ENCODE measurements around the gene LRSAM1. TPM values are rescaled to one million over a fixed set of nuclear protein-coding genes. Genes with fewer than 3 reads are reported as not detected.

The LRSAM1 gene
- total RNA-seq, 1 donor from 2014 or later, result 35.4 TPM

DNA sequence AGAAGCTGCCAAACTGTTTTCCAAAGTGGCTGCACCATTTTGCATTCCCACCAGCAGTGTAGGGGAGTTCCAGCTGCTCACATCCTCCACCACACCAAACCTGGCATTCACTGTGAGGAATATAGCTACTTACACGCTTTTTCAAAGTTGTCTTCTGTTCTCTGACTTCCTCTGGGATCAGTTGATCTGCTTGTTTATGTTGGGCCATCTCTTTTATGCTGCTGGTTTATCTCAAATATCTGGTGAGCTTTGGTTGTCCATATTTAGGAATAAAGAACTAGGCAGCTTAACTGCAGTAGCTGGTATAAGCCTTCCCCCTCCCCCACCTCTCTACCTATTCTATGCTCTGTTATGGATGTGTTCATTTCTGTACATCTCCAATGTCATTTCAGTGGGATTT is 35.7 kb upstream of the LRSAM1 start:
- H3K27me3 ChIP-seq (ENCODE audit: low read depth), result no peaks in the 10 kb centered on the region
- intact Hi-C loops (cut with micrococcal nuclease), result no loop called here
- TF ChIP-seq, protein P1, sequence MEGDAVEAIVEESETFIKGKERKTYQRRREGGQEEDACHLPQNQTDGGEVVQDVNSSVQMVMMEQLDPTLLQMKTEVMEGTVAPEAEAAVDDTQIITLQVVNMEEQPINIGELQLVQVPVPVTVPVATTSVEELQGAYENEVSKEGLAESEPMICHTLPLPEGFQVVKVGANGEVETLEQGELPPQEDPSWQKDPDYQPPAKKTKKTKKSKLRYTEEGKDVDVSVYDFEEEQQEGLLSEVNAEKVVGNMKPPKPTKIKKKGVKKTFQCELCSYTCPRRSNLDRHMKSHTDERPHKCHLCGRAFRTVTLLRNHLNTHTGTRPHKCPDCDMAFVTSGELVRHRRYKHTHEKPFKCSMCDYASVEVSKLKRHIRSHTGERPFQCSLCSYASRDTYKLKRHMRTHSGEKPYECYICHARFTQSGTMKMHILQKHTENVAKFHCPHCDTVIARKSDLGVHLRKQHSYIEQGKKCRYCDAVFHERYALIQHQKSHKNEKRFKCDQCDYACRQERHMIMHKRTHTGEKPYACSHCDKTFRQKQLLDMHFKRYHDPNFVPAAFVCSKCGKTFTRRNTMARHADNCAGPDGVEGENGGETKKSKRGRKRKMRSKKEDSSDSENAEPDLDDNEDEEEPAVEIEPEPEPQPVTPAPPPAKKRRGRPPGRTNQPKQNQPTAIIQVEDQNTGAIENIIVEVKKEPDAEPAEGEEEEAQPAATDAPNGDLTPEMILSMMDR (IDR thresholded peaks at IDR 0.05; ENCODE audit: borderline replicate concordance), result no peak
- no peaks in the 10 kb centered on the region for H3K9me3 ChIP-seq (replicated peaks)
- H3K27ac ChIP-seq (replicated peaks), result no peak overlapping the region
- H3K36me3 ChIP-seq, result no peaks in the 10 kb centered on the region
- DNase-seq, result no peak
- no peak overlapping the region for H3K4me3 ChIP-seq
- H3K4me1 ChIP-seq, result no peaks in the 10 kb centered on the region

DNA sequence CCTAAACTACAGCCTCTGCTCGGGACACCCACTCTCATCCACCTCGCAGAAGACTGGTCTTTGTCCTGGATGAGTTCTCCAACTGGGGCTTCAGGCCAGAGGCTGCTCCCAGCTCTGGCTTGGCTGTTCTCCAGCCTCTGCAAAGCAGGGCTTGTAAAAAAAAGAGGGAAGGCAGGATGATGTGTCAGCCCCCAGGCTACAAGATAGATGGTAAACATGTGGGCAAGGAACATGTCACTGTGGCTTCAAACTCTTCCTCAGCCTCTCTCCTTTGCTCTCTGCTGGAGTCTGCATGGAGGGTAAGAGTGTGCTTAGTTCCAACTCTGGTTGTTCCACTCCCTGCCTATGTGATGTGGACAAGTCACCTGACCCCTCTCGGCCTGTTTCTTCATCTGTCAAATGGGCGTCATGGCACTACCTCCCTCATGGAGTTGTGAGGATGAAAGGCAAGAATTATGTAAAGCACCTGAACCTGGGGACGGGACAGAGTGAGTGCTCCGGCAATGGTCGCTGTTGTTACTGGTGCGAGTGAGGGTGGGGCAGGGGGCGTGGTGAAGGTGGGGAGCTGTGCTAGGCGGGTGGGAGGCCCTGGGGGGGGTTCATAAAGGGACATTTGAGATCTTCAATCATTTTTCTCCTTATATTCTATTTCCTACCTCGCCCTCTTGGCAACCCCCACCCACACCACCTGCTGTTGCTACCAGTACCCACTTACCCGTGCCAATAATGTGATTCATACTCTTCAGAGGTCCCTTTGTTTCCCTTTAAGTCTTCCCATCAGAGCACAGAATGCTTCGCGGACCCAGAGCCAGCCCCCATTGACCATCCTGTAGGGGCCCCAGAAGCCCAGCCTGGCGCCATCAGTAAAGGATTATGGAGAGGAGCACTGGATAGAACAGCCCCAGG is 33.9 kb upstream of the LRSAM1 start:
- H3K4me1 ChIP-seq, result peaks cover 9% of the 10 kb centered on the region
- TF ChIP-seq, protein P1 (IDR thresholded peaks at IDR 0.05; ENCODE audit: borderline replicate concordance), result no peak
- H3K9me3 ChIP-seq (replicated peaks), result no peaks in the 10 kb centered on the region
- no peak overlapping the region for H3K27ac ChIP-seq (replicated peaks)
- H3K36me3 ChIP-seq, result no peaks in the 10 kb centered on the region
- no peaks in the 10 kb centered on the region for H3K27me3 ChIP-seq (ENCODE audit: low read depth)
- intact Hi-C loops (cut with micrococcal nuclease), result no loop called here
- no peak overlapping the region for H3K4me3 ChIP-seq
- DNase-seq, result no peak

DNA sequence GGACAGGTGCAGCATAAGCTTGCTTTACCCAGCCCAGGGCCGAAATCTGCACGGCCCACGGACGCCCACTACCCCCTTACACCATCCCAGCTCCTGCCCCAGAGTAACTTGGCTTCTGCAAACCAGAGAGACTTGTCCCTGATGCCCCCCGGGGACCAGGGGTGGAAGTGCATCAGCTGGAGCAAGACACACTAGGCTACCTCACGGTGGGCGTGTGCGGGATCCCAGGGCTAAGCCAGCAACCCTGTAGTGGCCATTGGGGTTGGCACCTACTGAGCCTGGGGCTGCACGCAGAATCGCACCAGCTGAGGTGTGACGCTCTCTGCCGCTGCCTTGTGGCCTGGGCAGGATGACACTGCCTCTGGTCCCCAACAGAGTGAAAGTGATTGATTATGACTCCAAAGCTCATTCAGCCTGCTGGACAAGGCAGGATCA is 33.3 kb upstream of the LRSAM1 start:
- Histone ChIP-seq H3K4me3 (no peak overlapping the region), H3K27me3 (ENCODE audit: low read depth) (no peaks in the 10 kb centered on the region), H3K4me1 (peaks cover 16% of the 10 kb centered on the region), H3K27ac (replicated peaks) (no peak overlapping the region), H3K36me3 (no peaks in the 10 kb centered on the region), H3K9me3 (replicated peaks) (no peaks in the 10 kb centered on the region)
- DNase-seq, result no peak
- intact Hi-C loops (cut with micrococcal nuclease), result no loop called here
- TF ChIP-seq, protein P1 (IDR thresholded peaks at IDR 0.05; ENCODE audit: borderline replicate concordance), result peak; percentile 39

DNA sequence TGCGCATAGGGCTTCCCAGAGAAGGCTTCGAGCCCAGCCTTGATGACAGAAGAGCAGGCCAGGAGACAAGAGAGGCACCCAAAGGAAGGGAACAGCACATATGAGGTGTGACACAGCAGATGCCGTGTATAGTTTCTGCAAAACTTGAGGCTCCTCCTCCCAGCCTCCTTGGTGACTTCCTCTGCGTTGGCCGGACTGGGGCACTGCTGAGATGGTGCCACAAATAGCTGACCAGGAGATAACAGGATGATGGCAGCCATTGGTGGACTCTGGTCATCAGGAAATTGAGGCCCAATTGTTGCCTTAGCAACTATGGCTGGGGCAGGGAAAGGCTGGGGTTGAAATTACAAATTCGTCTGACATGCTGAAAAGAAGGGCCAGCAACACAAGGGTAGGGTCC is 32.0 kb upstream of the LRSAM1 start:
- Histone ChIP-seq H3K4me1 (peaks cover 25% of the 10 kb centered on the region), H3K9me3 (replicated peaks) (no peaks in the 10 kb centered on the region), H3K27me3 (ENCODE audit: low read depth) (no peaks in the 10 kb centered on the region), H3K4me3 (no peak overlapping the region), H3K27ac (replicated peaks) (no peak overlapping the region), H3K36me3 (no peaks in the 10 kb centered on the region)
- DNase-seq, result no peak
- TF ChIP-seq, protein P1 (IDR thresholded peaks at IDR 0.05; ENCODE audit: borderline replicate concordance), result no peak
- intact Hi-C loops (cut with micrococcal nuclease), result no loop called here

DNA sequence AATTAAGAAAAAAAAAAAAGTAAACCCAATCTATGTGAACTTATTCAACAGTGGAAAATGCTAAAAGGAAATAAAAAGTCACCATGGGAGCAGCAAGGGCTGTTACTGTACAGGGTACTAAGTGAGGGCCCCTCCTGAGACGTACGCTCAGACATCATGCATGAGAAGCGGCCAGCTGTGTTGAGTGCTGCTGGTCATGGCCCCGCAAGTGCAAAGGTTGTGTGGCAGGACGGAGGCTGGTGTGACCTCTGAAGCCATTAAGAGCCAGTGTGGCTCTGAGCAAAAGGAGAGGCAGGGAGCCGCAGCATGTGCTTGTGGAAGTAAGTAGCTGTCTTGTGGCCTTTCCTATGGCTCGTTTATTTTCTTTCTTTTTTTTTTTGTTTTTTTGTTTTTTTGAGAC is 30.3 kb upstream of the LRSAM1 start:
- Histone ChIP-seq H3K9me3 (replicated peaks) (no peaks in the 10 kb centered on the region), H3K4me1 (peaks cover 42% of the 10 kb centered on the region), H3K27me3 (ENCODE audit: low read depth) (no peaks in the 10 kb centered on the region), H3K4me3 (no peak overlapping the region), H3K27ac (replicated peaks) (no peak overlapping the region), H3K36me3 (no peaks in the 10 kb centered on the region)
- no peak for DNase-seq
- intact Hi-C loops (cut with micrococcal nuclease), result no loop called here
- TF ChIP-seq, protein P1 (IDR thresholded peaks at IDR 0.05; ENCODE audit: borderline replicate concordance), result no peak

All from left ventricle myocardium inferior (tissue), 1 donor.